ENCODE data around the gene GCLM.
"Not testable (repeated sequence)": the region's sequence is repeated elsewhere in the genome, so short reads cannot be mapped to it uniquely, and the experiment has no call there.

GCLM gene

GRCh38 chr1:93864175-93864574 lies 45.1 kb downstream of the GCLM start:
- H3K27ac ChIP-seq (replicated peaks) = no peak overlapping the region
- H3K4me3 ChIP-seq (replicated peaks; ENCODE audit: insufficient read depth, low read length) = no peak overlapping the region
- DNase-seq (ENCODE audit: low read depth in 1 of 2, low spot score in 1 of 2) = no peak
- TF ChIP-seq, protein P1, sequence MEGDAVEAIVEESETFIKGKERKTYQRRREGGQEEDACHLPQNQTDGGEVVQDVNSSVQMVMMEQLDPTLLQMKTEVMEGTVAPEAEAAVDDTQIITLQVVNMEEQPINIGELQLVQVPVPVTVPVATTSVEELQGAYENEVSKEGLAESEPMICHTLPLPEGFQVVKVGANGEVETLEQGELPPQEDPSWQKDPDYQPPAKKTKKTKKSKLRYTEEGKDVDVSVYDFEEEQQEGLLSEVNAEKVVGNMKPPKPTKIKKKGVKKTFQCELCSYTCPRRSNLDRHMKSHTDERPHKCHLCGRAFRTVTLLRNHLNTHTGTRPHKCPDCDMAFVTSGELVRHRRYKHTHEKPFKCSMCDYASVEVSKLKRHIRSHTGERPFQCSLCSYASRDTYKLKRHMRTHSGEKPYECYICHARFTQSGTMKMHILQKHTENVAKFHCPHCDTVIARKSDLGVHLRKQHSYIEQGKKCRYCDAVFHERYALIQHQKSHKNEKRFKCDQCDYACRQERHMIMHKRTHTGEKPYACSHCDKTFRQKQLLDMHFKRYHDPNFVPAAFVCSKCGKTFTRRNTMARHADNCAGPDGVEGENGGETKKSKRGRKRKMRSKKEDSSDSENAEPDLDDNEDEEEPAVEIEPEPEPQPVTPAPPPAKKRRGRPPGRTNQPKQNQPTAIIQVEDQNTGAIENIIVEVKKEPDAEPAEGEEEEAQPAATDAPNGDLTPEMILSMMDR (IDR thresholded peaks at IDR 0.05; ENCODE audit: insufficient read depth, low read length) = no peak
- TF ChIP-seq SPI1 (IDR thresholded peaks at IDR 0.05; ENCODE audit: borderline replicate concordance, low read depth) = no peak
- no peak for TF ChIP-seq GABPA (IDR thresholded peaks at IDR 0.05; ENCODE audit: low read depth)
- TF ChIP-seq, protein P2, sequence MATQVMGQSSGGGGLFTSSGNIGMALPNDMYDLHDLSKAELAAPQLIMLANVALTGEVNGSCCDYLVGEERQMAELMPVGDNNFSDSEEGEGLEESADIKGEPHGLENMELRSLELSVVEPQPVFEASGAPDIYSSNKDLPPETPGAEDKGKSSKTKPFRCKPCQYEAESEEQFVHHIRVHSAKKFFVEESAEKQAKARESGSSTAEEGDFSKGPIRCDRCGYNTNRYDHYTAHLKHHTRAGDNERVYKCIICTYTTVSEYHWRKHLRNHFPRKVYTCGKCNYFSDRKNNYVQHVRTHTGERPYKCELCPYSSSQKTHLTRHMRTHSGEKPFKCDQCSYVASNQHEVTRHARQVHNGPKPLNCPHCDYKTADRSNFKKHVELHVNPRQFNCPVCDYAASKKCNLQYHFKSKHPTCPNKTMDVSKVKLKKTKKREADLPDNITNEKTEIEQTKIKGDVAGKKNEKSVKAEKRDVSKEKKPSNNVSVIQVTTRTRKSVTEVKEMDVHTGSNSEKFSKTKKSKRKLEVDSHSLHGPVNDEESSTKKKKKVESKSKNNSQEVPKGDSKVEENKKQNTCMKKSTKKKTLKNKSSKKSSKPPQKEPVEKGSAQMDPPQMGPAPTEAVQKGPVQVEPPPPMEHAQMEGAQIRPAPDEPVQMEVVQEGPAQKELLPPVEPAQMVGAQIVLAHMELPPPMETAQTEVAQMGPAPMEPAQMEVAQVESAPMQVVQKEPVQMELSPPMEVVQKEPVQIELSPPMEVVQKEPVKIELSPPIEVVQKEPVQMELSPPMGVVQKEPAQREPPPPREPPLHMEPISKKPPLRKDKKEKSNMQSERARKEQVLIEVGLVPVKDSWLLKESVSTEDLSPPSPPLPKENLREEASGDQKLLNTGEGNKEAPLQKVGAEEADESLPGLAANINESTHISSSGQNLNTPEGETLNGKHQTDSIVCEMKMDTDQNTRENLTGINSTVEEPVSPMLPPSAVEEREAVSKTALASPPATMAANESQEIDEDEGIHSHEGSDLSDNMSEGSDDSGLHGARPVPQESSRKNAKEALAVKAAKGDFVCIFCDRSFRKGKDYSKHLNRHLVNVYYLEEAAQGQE (IDR thresholded peaks at IDR 0.05; ENCODE audit: insufficient replicate concordance, low read depth) = no peak
- no peak for TF ChIP-seq POLR2AphosphoS5 (IDR thresholded peaks at IDR 0.05; ENCODE audit: low read depth)
- H3K27me3 ChIP-seq (ENCODE audit: insufficient read depth, poor library complexity, severe bottlenecking) = no peaks in the 10 kb centered on the region

GRCh38 chr1:93857653-93858052 lies 51.6 kb downstream of the GCLM start:
- not testable (repeated sequence) for H3K27ac ChIP-seq (replicated peaks); H3K4me3 ChIP-seq (replicated peaks; ENCODE audit: insufficient read depth, low read length); DNase-seq (ENCODE audit: low read depth in 1 of 2, low spot score in 1 of 2); H3K27me3 ChIP-seq (ENCODE audit: insufficient read depth, poor library complexity, severe bottlenecking)

DNA sequence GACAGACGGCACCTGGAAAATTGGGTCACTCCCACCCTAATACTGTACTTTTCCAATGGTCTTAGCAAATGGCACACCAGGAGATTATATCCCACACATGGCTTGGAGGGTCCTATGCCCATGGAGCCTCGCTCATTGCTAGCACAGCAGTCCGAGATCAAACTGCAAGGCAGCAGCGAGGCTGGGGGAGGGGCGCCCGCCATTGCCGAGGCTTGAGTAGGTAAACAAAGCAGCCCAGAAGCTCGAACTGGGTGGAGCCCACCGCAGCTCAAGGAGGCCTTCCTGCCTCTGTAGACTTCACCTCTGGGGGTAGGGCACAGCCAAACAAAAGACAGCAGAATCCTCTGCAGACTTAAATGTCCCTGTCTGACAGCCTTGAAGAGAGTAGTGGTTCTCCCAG lies 53.2 kb downstream of the GCLM start:
- not testable (repeated sequence) for H3K4me3 ChIP-seq (replicated peaks; ENCODE audit: insufficient read depth, low read length); DNase-seq (ENCODE audit: low read depth in 1 of 2, low spot score in 1 of 2); H3K27me3 ChIP-seq (ENCODE audit: insufficient read depth, poor library complexity, severe bottlenecking); H3K27ac ChIP-seq (replicated peaks)

DNA sequence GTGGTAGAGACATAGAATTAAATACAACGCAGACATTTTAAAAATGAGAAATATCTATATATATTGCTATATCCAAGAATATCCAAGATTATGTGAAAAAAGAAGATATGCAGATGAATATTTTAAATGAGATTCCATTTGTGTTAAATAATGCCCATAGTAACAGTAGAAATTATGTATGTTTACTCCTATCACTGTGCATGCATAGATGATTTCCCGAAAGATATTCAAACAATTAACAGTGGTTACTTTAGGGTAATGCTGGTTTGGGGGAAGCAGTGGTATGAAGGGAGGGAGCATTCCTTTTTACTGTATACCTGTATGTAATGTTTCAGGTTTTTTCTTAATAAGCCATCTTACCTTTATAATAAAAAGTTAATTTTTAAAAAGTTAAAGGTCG lies 55.3 kb downstream of the GCLM start:
- Histone ChIP-seq H3K27me3 (ENCODE audit: insufficient read depth, poor library complexity, severe bottlenecking) (no peaks in the 10 kb centered on the region), H3K4me3 (replicated peaks; ENCODE audit: insufficient read depth, low read length) (no peak overlapping the region), H3K27ac (replicated peaks) (no peak overlapping the region)
- TF ChIP-seq, protein P2 (IDR thresholded peaks at IDR 0.05; ENCODE audit: insufficient replicate concordance, low read depth) = no peak
- TF ChIP-seq SPI1 (IDR thresholded peaks at IDR 0.05; ENCODE audit: borderline replicate concordance, low read depth) (no peak), GABPA (IDR thresholded peaks at IDR 0.05; ENCODE audit: low read depth) (no peak), POLR2AphosphoS5 (IDR thresholded peaks at IDR 0.05; ENCODE audit: low read depth) (no peak)
- TF ChIP-seq, protein P1 (IDR thresholded peaks at IDR 0.05; ENCODE audit: insufficient read depth, low read length) = no peak
- no peak for DNase-seq (ENCODE audit: low read depth in 1 of 2, low spot score in 1 of 2)

DNA sequence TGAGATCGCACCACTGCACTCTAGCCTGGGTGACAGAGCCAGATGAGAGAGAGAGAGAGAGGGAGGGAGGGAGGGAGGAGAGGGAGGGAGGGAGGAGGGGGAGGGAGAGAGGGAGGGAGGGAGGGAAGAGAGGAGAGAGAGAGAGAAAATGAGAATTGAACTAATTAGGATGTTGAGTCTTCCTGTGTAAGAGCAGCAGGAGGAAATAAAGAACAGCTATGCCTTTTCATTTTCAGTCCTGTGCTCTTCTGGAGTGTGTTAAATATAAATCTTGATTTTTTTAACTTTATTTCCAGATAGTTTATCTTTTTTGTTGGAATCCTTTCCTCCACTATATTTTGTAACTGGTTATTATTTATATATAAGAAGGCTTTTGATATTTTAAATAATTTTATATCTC lies 57.4 kb downstream of the GCLM start:
- Histone ChIP-seq H3K4me3 (replicated peaks; ENCODE audit: insufficient read depth, low read length) (no peak overlapping the region), H3K27ac (replicated peaks) (no peak overlapping the region), H3K27me3 (ENCODE audit: insufficient read depth, poor library complexity, severe bottlenecking) (no peaks in the 10 kb centered on the region)
- DNase-seq (ENCODE audit: low read depth in 1 of 2, low spot score in 1 of 2) = no peak
- TF ChIP-seq POLR2AphosphoS5 (IDR thresholded peaks at IDR 0.05; ENCODE audit: low read depth) = no peak
- TF ChIP-seq, protein P2 (IDR thresholded peaks at IDR 0.05; ENCODE audit: insufficient replicate concordance, low read depth) = no peak
- TF ChIP-seq, protein P1 (IDR thresholded peaks at IDR 0.05; ENCODE audit: insufficient read depth, low read length) = no peak
- no peak for TF ChIP-seq SPI1 (IDR thresholded peaks at IDR 0.05; ENCODE audit: borderline replicate concordance, low read depth)
- no peak for TF ChIP-seq GABPA (IDR thresholded peaks at IDR 0.05; ENCODE audit: low read depth)

All from HL-60 (cell line).